Adrenal gland (tissue), 5 donors: ENCODE measurements around the gene LRBA.

Experiments used
- CTCF ChIP-seq, 6 experiments: fragments of 450-650 bp in 4 of 6; fragments of 200-600 bp in 2 of 6; sonication (generic) in 1 of 6; IDR thresholded peaks; 1 replicate in 5 of 6; 2 replicates in 1 of 6; pipeline versions ENCODE4 v1.5.1 to v1.8.0; 2016 to 2021; ENCODE audit warnings: antibody characterized with exemption in 6 of 6, mild to moderate bottlenecking in 2 of 6, moderate library complexity in 1 of 6
- POLR2A ChIP-seq, 2 donors: fragments of 450-650 bp; IDR thresholded peaks; one replicate each; pipeline ENCODE4 v1.6.1; 2017; ENCODE audit warnings: antibody characterized with exemption in 2 of 2, mild to moderate bottlenecking in 2 of 2, moderate library complexity in 1 of 2
- donor health status: DM: no; HTN: no; CAD: no.

DNA sequence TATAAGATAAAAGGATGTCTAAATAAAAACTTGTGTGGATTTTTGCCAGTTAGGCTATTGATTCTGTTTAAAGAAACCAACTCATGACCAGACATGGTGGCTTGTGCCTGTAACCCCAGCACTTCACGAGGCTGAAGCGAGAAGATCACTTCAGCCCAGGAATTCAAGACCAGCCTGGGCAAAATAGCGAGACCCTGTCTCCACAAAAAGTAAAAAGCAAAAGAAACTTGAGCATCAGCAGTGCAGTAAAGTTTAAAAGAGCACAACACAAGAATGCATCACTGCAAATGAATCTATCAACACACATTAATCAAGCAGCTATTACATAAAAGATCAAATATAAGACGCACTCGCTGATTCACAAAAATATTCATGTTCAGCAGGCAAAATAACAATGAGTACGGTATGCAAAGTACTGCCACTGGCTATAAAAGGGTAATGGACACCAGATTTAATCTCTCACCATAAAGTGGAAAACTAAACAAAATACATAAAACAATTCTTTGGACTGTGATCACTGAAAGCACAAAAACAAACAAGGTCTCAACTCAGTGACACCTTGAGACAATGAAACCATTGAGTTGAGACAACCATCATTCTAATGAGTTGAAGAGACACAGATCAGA is 41.3 kb downstream of the LRBA start:
- TF ChIP-seq CTCF (IDR thresholded peaks at IDR 0.05) (no peak), POLR2A (IDR thresholded peaks at IDR 0.05) (no peak)
